GM21825 (cell line): ENCODE data around the gene DCTN2.
A peak's percentile ranks its signal among the peaks of the same experiment; 100 is the strongest.

ENCODE experiments used
- ATAC-seq: cut with Tn5 transposase; IDR thresholded peaks from one replicate; pipeline ENCODE4 v1.9.1; 2021; ENCODE audit warnings: mild to moderate bottlenecking, moderate library complexity; ENCODE audit not compliant: unreplicated experiment

The DCTN2 gene

DNA sequence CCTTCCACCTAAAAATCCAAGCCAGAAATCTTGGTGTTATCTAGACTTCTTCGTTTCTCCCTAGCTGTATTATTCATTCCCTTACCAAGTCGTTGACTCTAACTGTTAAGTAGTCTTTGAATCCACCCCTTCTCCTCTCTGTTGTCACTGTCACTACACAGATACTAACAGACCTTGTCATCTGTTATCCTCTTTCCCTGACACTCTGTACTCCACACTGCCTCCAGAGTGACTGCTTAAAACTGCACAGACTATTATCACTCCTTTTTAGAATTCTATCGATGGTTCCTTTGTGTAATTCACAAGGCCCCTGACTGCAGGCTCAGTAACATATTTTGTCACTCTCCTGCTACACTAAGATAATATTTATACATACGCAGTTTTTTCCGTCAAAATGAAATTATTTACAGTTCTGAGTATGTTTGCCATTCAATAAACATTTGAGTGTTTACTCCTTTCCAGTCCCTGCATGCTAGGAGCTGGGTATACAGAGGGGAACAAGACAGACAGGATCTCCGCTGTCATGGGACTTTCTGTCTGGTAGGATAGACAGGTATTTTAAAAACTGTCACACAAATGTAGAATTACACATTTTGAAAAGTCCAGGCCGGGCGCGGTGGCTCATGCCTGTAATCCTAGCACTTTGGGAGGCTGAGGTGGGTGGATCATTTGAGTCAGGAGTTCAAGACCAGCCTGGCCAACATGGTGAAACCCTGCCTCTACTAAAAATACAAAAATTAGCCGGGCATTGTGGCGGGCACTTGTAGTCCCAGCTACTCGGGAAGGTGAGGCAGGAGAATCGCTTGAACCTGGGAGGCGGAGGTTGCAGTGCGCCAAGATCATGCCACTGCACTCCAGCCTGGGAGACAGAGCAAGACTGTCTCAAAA, 55.4 kb downstream of the DCTN2 start:
- no peak for ATAC-seq

DNA sequence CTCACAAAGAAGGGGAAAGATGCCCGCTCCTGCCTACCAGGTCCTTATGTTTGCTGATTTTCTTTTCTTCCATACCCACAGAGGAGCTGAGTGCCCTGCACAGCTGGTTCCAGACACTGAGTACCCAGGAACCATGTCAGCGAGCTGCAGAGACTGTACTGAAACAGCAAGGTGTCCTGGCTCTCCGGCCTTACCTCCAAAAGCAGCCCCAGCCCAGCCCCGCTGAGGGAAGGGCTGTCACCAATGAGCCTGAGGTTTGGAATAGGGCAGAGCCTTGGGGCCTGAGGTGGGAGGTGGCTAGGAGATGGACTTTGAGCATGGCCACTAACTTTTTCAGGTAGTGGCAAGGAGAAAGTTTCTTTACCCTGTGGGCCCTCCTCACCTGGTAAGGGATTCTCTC, 56.9 kb downstream of the DCTN2 start:
- no peak for ATAC-seq

DNA sequence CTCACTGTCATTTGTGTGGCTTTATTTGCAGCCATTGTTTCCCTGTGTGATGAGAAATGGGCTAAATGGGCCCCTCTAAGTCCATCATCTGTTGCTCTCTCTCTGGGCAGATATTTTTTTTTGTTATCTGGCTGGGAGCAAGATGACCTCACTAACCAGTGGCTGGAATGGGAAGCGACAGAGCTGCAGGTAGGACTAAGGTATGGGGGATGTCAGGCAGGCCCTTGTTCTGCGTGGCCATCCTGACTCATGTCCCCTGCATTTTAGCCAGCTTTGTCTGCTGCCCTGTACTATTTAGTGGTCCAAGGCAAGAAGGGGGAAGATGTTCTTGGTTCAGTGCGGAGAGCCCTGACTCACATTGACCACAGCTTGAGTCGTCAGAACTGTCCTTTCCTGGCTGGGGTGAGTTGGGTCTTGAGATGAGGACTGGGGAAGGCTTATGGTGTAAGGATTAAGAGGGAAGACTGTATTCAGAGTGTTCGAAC, 57.8 kb downstream of the DCTN2 start:
- ATAC-seq, result no peak

DNA sequence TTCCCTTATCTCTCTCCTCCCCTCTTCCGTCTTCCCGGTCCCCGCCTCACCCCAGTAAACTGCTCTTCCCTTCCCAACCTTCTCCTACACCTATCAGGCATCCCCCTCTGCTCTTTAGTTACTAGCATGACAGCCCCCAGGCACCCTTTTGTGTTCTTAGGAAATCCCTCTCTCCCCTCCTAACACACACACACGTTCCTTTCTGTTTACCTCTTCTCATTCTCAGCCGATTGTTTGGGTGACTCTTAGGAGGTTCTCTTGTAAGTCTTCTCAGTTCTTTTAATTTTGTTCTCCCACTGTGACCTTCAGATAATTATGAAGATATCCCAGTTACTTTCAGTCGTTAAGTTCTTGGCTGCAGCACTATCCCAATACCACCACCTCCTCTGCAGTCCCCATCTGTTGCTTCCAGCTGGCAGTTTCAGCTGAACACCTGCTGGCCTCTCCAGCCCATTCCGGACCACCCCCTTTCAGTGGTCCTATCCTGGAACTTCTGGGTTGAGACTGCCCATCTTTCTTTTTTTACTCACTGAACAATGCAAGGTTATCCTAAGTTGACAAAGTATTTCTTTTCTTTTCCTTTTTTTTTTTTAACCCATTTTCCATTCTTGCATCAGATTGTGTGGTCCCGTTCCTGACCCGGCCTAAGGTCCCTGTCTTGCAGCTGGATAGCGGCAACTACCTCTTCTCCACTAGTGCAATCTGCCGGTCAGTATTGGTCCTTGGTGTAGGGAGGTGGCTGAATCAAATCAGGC, 58.4 kb downstream of the DCTN2 start:
- no peak for ATAC-seq

DNA sequence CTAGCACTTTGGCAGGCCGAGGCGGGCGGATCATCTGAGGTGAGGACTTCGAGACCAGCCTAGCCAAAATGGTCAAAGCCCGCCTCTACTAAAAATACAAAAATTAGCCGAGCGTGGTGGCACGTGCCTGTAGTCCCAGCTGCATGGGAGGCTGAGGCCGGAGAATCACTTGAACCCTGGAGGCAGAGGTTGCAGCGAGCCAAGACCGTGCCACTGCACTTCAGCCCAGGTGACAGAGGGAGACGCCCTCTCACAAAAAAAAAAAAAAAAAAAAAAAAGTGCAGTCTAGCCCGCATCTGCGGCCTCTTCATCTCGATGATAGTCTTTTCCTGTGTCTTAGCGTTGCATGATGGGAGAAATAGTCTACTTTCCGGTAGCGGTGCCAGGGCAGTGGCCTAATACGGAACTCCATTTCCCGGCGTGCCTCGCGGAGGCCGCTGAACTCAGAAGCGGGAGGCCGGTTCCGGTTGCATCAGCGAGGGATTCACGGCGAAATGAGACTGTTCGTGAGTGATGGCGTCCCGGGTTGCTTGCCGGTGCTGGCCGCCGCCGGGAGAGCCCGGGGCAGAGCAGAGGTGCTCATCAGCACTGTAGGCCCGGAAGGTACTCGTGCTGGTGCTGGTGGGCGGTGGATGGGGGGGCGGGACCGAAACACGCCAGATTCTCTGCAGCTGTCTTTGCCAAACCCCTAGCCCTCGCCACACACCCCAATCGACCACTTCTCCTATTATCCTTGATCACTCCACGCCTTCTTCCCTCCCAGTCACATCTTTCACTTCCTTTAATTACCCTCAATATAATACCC, 59.2 kb downstream of the DCTN2 start, which contains the start of gene MARS1:
Gene MARS1 (plus strand): TSS at position 472 of the 805 bp plus-strand sequence. CDS start 23 bp downstream, at position 495.
- peak; percentile 96 for ATAC-seq

DNA sequence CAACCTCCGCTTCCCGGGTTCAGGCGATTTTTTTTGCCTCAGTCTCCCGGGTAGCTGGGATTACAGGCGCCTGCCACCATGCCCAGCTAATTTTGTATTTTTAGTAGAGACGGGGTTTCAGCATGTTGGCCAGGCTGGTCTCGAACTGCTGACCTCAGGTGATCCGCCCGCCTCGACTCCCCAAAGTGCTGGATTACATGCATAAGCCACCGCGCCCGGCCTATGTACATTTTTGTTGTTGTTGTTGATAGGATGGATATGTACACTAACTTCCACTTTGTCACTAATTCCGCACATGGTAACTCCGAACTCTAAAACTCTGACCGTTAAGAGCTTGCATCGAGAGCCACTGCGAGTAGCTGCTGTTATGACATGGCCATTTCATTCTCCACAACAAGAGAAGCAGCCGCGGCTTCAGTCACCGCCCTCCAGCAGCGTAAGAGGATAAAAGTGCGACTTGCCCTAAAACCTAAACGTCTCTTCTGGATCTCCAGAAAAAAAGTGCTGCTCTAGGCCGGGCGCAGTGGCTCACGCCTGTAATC, 59.9 kb downstream of the DCTN2 start:
- no peak for ATAC-seq

DNA sequence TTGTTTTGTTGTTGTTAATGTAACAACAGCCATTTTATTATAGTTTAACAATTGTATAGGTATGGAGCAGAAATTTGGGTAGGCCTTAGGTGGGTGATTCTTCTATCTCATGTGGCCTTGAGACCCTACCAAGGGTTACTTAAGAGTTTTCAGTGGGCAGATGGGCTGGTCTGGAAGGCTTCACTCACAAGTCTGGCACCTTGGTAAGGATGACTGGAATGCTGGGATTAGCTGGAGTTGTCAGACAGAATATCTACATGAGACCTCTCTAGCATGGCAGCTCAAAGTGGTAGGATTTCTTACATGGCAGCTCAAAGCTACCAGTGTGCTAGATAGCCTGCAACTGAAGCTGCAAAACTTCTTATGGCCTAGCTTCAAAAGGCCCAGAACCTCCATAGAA, 61.3 kb downstream of the DCTN2 start:
- no peak for ATAC-seq

DNA sequence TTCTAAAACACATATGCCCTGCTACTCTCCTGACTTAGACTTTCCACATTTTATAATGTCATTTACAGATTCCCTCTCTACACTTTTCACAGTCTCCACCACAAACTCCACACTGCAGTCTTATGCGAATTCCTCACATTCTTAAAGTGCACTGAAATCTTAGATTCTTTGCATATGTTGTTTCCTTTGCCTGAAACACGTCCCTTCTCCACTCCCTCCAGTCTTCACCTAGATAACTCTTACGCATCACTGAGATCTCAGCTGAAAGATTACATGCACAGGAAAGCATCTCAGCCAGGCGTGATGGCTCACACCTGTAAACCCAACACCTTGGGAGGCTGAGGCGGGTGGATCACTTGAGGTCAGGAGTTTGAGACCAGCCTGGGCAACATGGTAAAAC, 63.5 kb downstream of the DCTN2 start:
- ATAC-seq, result no peak

DNA sequence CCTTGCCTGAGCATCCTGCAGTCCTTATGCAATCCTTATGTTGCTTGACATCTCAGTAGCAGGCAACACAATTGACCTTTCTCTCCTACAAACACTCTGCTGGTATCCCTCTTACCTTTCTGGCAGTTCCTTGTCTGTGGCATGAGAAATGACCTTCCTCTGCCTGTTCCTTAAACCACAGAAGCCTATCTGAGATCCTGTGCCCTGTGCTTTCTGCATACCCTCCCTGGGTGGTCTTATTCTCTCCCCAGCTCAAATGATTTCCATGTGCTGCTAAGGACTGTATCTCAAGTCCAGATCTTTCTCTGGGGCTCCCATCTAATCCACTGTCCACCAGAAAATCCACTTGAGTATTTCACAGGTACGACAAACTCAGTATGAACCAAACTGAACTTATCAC, 65.3 kb downstream of the DCTN2 start:
- no peak for ATAC-seq
